NCI-H128 (cell line): ENCODE measurements around the gene TMC6.

Experiments used
- DNase-seq: peaks from one replicate; lab custom pipeline; 2025; ENCODE audit not compliant: unreplicated experiment; lab: John Stamatoyannopoulos, UW

TMC6 gene

DNA sequence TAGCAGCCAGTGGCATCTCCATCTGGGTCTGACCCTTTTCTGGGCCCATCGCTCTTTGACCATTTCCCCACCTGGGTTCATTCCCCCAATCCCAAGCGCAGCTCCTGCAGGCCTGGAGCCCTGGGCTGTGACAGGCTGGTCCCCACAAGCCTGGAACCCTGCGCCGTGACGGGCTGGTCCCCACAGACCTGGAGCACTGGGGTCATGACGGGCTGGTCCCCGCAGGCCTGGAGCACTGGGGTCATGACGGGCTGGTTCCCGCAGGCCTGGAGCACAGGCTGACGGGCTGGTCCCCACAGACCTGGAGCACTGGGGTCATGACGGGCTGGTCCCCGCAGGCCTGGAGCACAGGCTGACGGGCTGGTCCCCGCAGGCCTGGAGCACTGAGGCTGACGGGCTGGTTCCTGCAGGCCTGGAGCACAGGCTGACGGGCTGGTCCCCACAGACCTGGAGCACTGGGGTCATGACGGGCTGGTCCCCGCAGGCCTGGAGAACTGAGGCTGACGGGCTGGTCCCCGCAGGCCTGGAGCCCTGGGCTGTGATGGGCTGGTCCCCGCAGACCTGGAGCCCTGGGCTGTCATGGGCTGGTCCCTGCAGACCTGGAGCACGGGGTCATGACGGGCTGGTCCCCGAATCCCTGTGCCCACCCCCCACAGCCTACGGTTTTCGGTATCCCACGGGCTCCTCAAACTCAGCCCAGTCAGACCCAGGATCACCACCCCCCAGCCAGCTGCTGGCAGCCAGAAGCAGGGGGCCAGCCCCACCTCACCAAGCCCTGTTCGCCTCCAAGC lies 16.6 kb downstream of the TMC6 start:
- no peak for DNase-seq

DNA sequence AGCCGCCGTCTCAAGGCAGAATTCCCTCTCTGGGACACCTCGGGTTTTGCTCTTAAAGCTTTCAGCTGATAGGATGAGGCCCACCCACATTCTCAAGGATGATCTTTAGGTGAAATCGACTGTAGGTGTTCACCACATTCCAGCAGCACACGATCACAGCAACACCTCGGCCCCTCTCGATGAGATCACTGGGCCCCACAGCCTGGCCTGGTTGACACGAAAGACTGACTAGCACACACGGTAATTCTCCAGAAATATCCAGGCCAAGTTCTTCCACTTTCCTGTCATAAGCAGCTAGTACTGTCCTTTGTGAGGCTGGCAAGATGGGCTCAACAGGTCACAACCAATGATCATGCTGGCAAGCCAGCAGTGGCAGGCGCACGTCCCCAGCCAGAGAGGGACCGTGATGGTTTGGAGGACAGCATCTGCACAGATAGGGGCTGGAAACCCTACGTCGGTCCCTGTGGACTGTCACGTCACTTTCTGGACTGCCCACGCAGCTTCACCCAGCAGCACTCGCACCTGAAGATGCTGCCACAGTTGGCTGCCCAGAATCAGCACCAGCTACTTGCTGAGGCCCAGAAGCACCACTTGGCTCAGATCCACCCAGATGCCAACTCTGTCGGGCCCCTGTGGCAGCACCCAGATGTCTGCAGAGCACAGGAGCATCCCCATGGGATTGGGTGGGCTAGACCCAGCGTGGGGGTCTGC lies 17.4 kb downstream of the TMC6 start:
- no peak for DNase-seq

GRCh38 chr17:78110363-78111015 lies 18.1 kb downstream of the TMC6 start:
- DNase-seq, result no peak

DNA sequence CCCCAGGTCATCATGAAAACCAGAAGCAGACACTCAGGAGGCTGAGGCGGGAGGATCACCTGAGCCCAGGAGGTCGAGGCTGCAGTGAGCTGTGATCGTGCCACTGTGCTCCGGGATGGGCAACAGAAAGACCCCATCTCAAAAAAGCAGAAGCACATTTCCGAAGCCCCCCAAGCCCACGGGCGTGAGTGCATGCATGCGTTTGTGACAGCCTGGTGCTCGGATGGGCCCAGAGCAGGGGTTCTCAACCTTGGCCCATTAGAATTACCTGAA lies 19.1 kb downstream of the TMC6 start:
- no peak for DNase-seq

- no peak for DNase-seq
These were observed 19.6 kb downstream of the TMC6 start for GRCh38 chr17:78108726-78109488.

- no peak for DNase-seq
These were observed 20.4 kb downstream of the TMC6 start for GRCh38 chr17:78107976-78108725.

GRCh38 chr17:78107457-78107856 lies 21.1 kb downstream of the TMC6 start:
- DNase-seq, result no peak

- no peak for DNase-seq
These were observed 22.3 kb downstream of the TMC6 start for GRCh38 chr17:78106211-78106610.

GRCh38 chr17:78105551-78105950 lies 23.0 kb downstream of the TMC6 start:
- no peak for DNase-seq

DNA sequence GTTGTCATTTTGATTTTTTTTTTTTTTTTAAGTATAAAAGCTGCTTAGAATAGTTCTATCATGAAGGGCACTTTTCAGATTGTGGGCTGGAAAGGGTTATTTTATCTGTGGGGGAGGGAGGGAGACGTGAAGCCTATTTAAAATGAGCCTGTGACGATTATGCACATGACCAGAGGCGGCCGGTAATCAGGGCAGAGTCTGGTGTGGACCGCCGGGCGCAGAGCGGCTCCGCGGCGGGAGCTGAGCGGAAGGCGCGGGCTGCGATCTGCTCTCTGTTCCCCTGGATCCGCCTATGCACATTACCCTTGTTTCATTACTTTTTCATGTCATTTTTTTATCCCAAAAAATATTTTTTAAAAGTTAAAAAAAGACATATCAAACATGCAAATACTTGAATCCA lies 23.5 kb downstream of the TMC6 start:
- no peak for DNase-seq

DNA sequence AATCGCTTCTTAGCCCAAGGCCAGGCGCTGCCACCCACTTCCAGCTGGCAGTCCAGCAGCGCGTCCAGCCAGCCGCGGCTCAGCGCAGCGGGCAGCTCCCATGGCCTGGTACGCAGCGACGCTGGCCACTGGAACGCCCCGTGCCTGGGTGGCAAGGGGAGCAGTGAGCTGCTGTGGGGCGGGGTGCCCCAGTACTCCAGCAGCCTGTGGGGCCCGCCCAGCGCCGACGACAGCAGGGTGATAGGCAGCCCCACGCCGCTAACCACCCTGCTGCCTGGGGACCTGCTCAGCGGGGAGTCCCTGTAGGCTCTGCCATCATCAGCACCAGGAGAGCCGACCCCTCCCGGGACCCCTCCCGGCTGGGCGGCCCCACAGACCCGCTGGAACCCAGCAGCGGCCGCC lies 24.0 kb downstream of the TMC6 start:
- no peak for DNase-seq

- no peak for DNase-seq
These were observed 25.2 kb downstream of the TMC6 start for GRCh38 chr17:78103311-78103710.

- no peak for DNase-seq
These were observed 27.0 kb downstream of the TMC6 start for GRCh38 chr17:78101542-78101941.

DNA sequence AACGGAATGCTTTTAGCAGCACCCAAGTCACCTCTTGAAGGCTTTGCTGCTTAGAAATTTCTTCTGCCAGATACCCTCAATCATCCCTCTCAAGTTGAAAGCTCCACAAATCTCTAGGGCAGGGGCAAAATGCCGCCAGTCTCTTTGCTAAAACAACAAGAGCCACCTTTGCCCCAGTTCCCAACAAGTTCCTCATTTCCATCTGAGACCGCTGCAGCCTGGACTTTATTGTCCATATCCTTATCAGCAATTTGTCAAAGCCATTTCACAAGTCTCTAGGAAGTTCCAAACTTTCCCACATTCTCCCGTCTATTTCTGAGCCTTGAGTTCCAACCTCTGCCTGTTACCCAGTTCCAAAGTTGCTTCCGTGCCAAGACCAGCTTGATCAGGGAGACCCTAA lies 27.4 kb downstream of the TMC6 start:
- no peak for DNase-seq

DNA sequence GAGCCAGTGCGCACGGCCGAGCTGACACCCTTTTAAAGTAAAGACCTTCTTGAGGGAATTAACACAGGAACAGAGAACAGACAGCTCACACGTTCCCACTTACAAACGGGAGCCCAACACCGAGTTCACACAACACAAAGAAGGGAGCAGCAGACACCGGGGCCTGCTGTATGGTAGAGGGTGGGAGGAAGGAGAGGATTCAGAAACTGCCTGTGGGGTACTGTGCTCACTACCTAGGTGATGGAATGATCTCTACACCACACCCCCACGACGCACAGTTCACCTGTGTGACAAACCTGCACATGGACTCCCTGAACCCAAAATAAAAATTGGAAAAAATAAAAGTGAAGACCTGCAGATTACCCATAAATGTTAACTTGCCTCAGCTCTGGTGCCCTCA lies 32.5 kb downstream of the TMC6 start:
- DNase-seq, result no peak

DNA sequence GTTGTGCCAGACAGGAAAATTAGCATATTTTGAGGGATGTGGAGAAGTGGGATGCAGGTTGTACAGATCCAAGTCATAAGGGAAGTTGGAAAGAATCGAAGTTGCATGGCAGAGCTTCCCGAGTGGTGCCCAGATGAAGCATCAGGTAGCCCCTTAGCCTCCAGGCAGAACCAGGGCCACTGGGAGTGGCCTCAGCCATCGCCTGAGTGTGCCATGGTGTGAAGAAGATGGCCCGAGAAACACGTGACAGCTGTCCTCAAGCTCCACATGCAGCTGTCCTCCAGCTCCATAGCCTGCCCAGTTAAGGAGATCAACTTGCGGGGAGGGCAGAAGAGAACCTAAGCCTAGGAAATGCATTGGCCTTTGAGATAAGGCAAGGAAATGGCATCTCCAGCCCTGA lies 33.5 kb downstream of the TMC6 start:
- no peak for DNase-seq

- no peak for DNase-seq
These were observed 35.7 kb downstream of the TMC6 start for GRCh38 chr17:78092794-78093324.

- DNase-seq, result no peak
These were observed 38.8 kb downstream of the TMC6 start for GRCh38 chr17:78089576-78090281.

DNA sequence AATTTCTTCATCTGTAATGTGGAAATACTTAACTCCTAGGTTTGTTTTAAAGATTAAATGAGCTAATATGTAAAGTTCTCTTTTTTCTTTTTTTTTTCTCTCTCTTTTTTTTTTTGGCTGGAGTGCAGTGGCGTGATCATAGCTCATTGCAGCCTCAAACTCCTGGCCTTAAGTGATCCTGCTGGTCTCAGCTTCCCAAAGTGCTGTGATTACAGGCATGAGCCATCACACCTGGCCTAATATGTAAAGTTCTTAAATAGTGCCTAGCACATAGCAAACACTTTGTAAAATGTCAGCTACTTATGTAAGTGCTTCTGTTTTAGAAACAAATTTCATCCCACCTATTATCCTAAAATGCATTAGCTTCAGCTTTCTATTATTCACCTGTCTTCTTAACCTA lies 40.0 kb downstream of the TMC6 start:
- no peak for DNase-seq

DNA sequence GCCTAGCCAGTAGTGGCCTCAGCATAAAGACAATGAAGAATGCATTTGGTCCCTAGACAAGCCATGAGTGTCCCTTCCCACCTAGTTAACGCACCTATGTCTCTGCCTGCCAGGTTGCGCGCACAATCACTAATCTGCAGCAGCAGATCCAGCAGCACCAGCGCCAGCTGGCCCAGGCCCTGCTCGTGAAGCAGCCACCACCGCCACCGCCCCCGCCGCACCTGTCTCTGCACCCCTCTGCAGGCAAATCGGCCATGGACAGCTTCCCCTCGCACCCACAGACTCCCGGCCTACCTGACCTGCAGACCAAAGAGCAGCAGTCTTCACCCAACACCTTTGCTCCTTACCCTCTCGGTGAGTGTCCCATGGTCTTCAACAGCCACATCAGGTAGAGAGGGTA lies 41.8 kb downstream of the TMC6 start:
- no peak for DNase-seq
